OCI-LY1 (cell line): ENCODE data around the gene YIPF3.

Experiments
- H2AFZ ChIP-seq: fragments of 200-600 bp; sonication (generic), shearing (Covaris generic); 2 replicates; pipeline ENCODE4 v1.6.0; 2014; ENCODE audit warnings: antibody characterized with exemption, mild to moderate bottlenecking, low read length
- H3F3A ChIP-seq: fragments of 200-600 bp; sonication (generic), shearing (Covaris generic); 2 replicates; pipeline ENCODE4 v1.6.0; 2014; ENCODE audit warnings: mild to moderate bottlenecking, antibody characterized with exemption, low read length, moderate library complexity; ENCODE audit not compliant: insufficient read depth
- H3K27ac ChIP-seq: fragments of 200-600 bp; sonication (generic); 2 replicates; pipeline ENCODE4 v1.5.1; 2014; ENCODE audit warnings: low read length, mixed run types, mild to moderate bottlenecking, low read depth; ENCODE audit not compliant: poor library complexity, severe bottlenecking
- H3K27me3 ChIP-seq: fragments of 200-600 bp; sonication (generic); 2 replicates; pipeline ENCODE4 v1.6.0; 2014; ENCODE audit warnings: antibody characterized with exemption, mild to moderate bottlenecking, low read length, moderate library complexity; ENCODE audit not compliant: insufficient read depth
- H3K36me3 ChIP-seq: fragments of 200-600 bp; sonication (generic); 2 replicates; pipeline ENCODE4 v1.6.1; 2014; ENCODE audit warnings: mild to moderate bottlenecking, antibody characterized with exemption, low read length, moderate library complexity, mixed read lengths; ENCODE audit not compliant: insufficient read depth
- H3K4me1 ChIP-seq: fragments of 200-600 bp; sonication (generic); 2 replicates; pipeline ENCODE4 v1.5.1; 2014; ENCODE audit warnings: mild to moderate bottlenecking, low read length, moderate library complexity; ENCODE audit not compliant: insufficient read depth, severe bottlenecking
- H3K4me2 ChIP-seq: fragments of 200-600 bp; sonication (generic), shearing (Covaris generic); 2 replicates; pipeline ENCODE4 v1.6.1; 2014; ENCODE audit warnings: low read length
- H3K4me3 ChIP-seq: fragments of 200-600 bp; sonication (generic); 2 replicates; pipeline ENCODE4 v1.5.1; 2014; ENCODE audit warnings: low read length, low read depth, mild to moderate bottlenecking, mixed read lengths; ENCODE audit not compliant: poor library complexity, severe bottlenecking
- H3K79me2 ChIP-seq: fragments of 200-600 bp; shearing (Covaris generic); 2 replicates; pipeline ENCODE4 v1.6.1; 2016; ENCODE audit warnings: mixed run types, low read length, mixed read lengths; ENCODE audit not compliant: insufficient read depth
- H3K9ac ChIP-seq: fragments of 200-600 bp; sonication (generic), shearing (Covaris generic); 2 replicates; pipeline ENCODE4 v1.6.1; 2014; ENCODE audit warnings: mild to moderate bottlenecking, low read length, mixed read lengths
- H3K9me2 ChIP-seq: fragments of 200-600 bp; sonication (generic), shearing (Covaris generic); 2 replicates; pipeline ENCODE4 v1.6.1; 2014; ENCODE audit warnings: low read depth, mild to moderate bottlenecking, low read length, mixed read lengths
- H3K9me3 ChIP-seq: fragments of 200-600 bp; shearing (Covaris generic); 2 replicates; pipeline ENCODE4 v1.6.1; 2014; ENCODE audit warnings: low read length, mixed read lengths
- H4K20me1 ChIP-seq: fragments of 200-600 bp; sonication (generic), shearing (Covaris generic); 2 replicates; pipeline ENCODE4 v1.6.0; 2016; ENCODE audit warnings: mild to moderate bottlenecking, low read length; ENCODE audit not compliant: insufficient read depth
- EZH2 ChIP-seq: fragments of 200-600 bp; sonication (generic), shearing (Covaris generic); IDR thresholded peaks from 2 replicates; pipeline ENCODE4 v1.8.0; 2017; ENCODE audit warnings: borderline replicate concordance, mixed run types, mild to moderate bottlenecking, antibody characterized with exemption, low read length, moderate library complexity, mixed read lengths
- TF ChIP-seq, protein P1 (sequence below): fragments of 200-600 bp; sonication (generic), shearing (Covaris generic); IDR thresholded peaks from 2 replicates; pipeline ENCODE4 v1.5.1; 2017; ENCODE audit warnings: mild to moderate bottlenecking, antibody characterized with exemption, low read length, moderate library complexity, mixed read lengths

The YIPF3 gene

DNA sequence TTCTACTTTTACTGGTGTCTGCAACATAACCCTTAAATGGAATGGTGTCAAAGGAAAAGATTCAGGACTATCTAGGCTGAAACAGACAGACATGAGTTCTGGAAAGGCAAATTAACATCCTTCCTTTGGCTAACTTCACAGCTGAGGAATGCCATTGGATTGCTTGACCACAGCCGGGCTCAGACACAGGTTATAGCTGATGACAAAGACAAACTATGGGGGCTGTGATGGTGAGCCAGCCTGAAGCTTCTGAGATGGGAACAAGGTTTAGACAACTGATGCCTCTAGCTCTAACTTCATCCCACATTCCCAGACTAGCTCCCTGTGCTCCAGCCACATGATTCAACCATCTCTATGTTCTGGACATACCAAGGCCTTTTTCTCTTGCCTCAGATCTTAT lies 15.5 kb upstream of the YIPF3 start:
- TF ChIP-seq, protein P1, sequence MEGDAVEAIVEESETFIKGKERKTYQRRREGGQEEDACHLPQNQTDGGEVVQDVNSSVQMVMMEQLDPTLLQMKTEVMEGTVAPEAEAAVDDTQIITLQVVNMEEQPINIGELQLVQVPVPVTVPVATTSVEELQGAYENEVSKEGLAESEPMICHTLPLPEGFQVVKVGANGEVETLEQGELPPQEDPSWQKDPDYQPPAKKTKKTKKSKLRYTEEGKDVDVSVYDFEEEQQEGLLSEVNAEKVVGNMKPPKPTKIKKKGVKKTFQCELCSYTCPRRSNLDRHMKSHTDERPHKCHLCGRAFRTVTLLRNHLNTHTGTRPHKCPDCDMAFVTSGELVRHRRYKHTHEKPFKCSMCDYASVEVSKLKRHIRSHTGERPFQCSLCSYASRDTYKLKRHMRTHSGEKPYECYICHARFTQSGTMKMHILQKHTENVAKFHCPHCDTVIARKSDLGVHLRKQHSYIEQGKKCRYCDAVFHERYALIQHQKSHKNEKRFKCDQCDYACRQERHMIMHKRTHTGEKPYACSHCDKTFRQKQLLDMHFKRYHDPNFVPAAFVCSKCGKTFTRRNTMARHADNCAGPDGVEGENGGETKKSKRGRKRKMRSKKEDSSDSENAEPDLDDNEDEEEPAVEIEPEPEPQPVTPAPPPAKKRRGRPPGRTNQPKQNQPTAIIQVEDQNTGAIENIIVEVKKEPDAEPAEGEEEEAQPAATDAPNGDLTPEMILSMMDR = no peak
- no peak for TF ChIP-seq EZH2
- H3F3A ChIP-seq = no peaks in the 10 kb centered on the region
- no peaks in the 10 kb centered on the region for H3K27me3 ChIP-seq
- no peaks in the 10 kb centered on the region for H3K4me1 ChIP-seq
- peaks cover 79% of the 10 kb centered on the region for H3K36me3 ChIP-seq
- no peaks in the 10 kb centered on the region for H3K9me2 ChIP-seq
- H3K4me3 ChIP-seq = no peak overlapping the region
- no peak overlapping the region for H3K27ac ChIP-seq
- no peak overlapping the region for H3K9ac ChIP-seq
- H4K20me1 ChIP-seq = no peaks in the 10 kb centered on the region
- no peaks in the 10 kb centered on the region for H3K9me3 ChIP-seq
- H2AFZ ChIP-seq = no peak overlapping the region
- no peak overlapping the region for H3K4me2 ChIP-seq
- no peaks in the 10 kb centered on the region for H3K79me2 ChIP-seq

DNA sequence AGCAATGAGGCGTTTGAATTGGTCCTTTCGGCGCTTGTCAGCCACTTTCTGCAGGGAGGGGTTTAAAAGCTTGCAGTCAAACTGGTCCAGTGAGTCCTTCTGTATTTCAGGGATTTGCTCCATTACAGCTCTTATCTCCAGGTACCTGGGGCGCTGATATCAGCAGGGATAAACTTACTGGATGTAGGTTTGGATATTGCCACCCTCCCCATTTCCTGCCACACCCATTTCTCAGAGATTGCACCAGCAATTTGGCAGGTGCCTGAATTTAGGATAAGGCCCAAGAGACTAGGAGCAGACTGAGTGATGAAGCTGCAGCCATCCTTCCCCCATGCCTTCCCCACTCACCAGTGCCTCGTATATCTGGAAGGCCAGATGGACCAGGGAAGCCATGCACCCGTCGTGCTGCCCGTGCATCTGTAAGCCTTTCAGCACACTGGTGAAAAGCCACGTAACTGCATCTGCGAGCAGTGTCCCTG lies 7.8 kb upstream of the YIPF3 start:
- no peak overlapping the region for H3K9ac ChIP-seq
- H3K36me3 ChIP-seq = peaks cover 99% of the 10 kb centered on the region
- no peaks in the 10 kb centered on the region for H3K79me2 ChIP-seq
- no peak overlapping the region for H3K27ac ChIP-seq
- H3K9me2 ChIP-seq = no peaks in the 10 kb centered on the region
- H3K4me2 ChIP-seq = no peak overlapping the region
- no peaks in the 10 kb centered on the region for H3K27me3 ChIP-seq
- H3K9me3 ChIP-seq = no peaks in the 10 kb centered on the region
- H2AFZ ChIP-seq = no peak overlapping the region
- H3F3A ChIP-seq = no peaks in the 10 kb centered on the region
- no peak overlapping the region for H3K4me3 ChIP-seq
- no peaks in the 10 kb centered on the region for H3K4me1 ChIP-seq
- TF ChIP-seq, protein P1 = no peak
- TF ChIP-seq EZH2 = no peak
- no peaks in the 10 kb centered on the region for H4K20me1 ChIP-seq

DNA sequence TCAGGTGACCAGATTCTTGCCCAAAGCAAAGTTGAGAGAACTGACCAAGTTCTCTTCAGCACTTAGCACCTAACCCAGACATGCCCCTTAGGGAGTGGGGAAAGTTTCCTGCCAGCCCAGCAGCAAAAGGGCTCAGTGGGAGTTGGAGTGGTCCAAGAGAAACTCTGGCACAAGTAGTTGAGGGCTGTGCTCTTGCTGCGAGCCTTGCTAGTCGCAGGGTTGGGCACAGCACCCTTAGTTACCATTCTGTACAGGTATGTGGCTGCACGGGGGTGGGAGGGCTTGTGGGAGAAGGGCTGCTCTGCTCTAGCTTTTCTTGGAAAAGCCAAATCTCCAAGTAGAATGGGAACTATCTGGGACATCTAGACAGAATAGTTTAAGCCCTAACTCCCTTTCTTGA lies 6.6 kb upstream of the YIPF3 start:
- Histone ChIP-seq H3K9ac (no peak overlapping the region), H3K4me1 (peaks cover 6% of the 10 kb centered on the region), H3K27ac (no peak overlapping the region), H3F3A (no peaks in the 10 kb centered on the region), H3K9me2 (no peaks in the 10 kb centered on the region), H3K4me2 (no peak overlapping the region), H4K20me1 (no peaks in the 10 kb centered on the region), H3K79me2 (peaks cover 10% of the 10 kb centered on the region), H3K4me3 (no peak overlapping the region), H3K27me3 (no peaks in the 10 kb centered on the region), H3K36me3 (peaks cover 96% of the 10 kb centered on the region), H2AFZ (no peak overlapping the region), H3K9me3 (no peaks in the 10 kb centered on the region)
- TF ChIP-seq EZH2 = no peak
- TF ChIP-seq, protein P1 = no peak
